ENCODE results near the gene POC1B.

Gene POC1B

GRCh38 chr12:89393551-89394121 is 132.2 kb downstream of the POC1B start:
- H3K4me3 ChIP-seq (ENCODE audit: low read length), result no peak overlapping the region
- TF ChIP-seq ZNF274 (IDR thresholded peaks at IDR 0.05; ENCODE audit: low read depth, low read length), result no peak

- H3K4me3 ChIP-seq (ENCODE audit: low read length), result no peak overlapping the region
- no peak for TF ChIP-seq ZNF274 (IDR thresholded peaks at IDR 0.05; ENCODE audit: low read depth, low read length)
Measured at GRCh38 chr12:89392391-89392790, 133.5 kb downstream of the POC1B start.

GRCh38 chr12:89391726-89392336 is 134.0 kb downstream of the POC1B start:
- no peak overlapping the region for H3K4me3 ChIP-seq (ENCODE audit: low read length)
- no peak for TF ChIP-seq ZNF274 (IDR thresholded peaks at IDR 0.05; ENCODE audit: low read depth, low read length)

GRCh38 chr12:89390802-89391673 is 134.8 kb downstream of the POC1B start:
- no peak for TF ChIP-seq ZNF274 (IDR thresholded peaks at IDR 0.05; ENCODE audit: low read depth, low read length)

GRCh38 chr12:89389755-89390661 is 135.8 kb downstream of the POC1B start:
- no peak for TF ChIP-seq ZNF274 (IDR thresholded peaks at IDR 0.05; ENCODE audit: low read depth, low read length)
- H3K4me3 ChIP-seq (ENCODE audit: low read length), result no peak overlapping the region

More at GRCh38 chr12:89390802-89391673, 134.8 kb downstream of the POC1B start:
- no peak overlapping the region for H3K4me3 ChIP-seq (ENCODE audit: low read length)

- no peak for TF ChIP-seq ZNF274 (IDR thresholded peaks at IDR 0.05; ENCODE audit: low read depth, low read length)
- H3K4me3 ChIP-seq (ENCODE audit: low read length), result no peak overlapping the region
Measured at GRCh38 chr12:89386138-89386537, 139.7 kb downstream of the POC1B start.

GRCh38 chr12:89384807-89385206 is 141.0 kb downstream of the POC1B start:
- no peak overlapping the region for H3K4me3 ChIP-seq (ENCODE audit: low read length)
- no peak for TF ChIP-seq ZNF274 (IDR thresholded peaks at IDR 0.05; ENCODE audit: low read depth, low read length)

- no peak overlapping the region for H3K4me3 ChIP-seq (ENCODE audit: low read length)
- no peak for TF ChIP-seq ZNF274 (IDR thresholded peaks at IDR 0.05; ENCODE audit: low read depth, low read length)
Measured at GRCh38 chr12:89384050-89384758, 141.6 kb downstream of the POC1B start.

GRCh38 chr12:89383235-89384049 is 142.4 kb downstream of the POC1B start:
- no peak overlapping the region for H3K4me3 ChIP-seq (ENCODE audit: low read length)
- TF ChIP-seq ZNF274 (IDR thresholded peaks at IDR 0.05; ENCODE audit: low read depth, low read length), result no peak

- TF ChIP-seq ZNF274 (IDR thresholded peaks at IDR 0.05; ENCODE audit: low read depth, low read length), result no peak
- H3K4me3 ChIP-seq (ENCODE audit: low read length), result no peak overlapping the region
Measured at GRCh38 chr12:89382328-89382727, 143.5 kb downstream of the POC1B start.

- no peak for TF ChIP-seq ZNF274 (IDR thresholded peaks at IDR 0.05; ENCODE audit: low read depth, low read length)
- H3K4me3 ChIP-seq (ENCODE audit: low read length), result no peak overlapping the region
Measured at GRCh38 chr12:89379839-89380467, 145.9 kb downstream of the POC1B start.

- H3K4me3 ChIP-seq (ENCODE audit: low read length), result no peak overlapping the region
- no peak for TF ChIP-seq ZNF274 (IDR thresholded peaks at IDR 0.05; ENCODE audit: low read depth, low read length)
Measured at GRCh38 chr12:89379148-89379838, 146.6 kb downstream of the POC1B start.
